HG02840 (cell line): ENCODE measurements around the gene STARD3.
A peak's percentile ranks its signal among the peaks of the same experiment; 100 is the strongest.
"Not testable (repeated sequence)": the region's sequence is repeated elsewhere in the genome, so short reads cannot be mapped to it uniquely, and the experiment has no call there.

ENCODE experiments used
- ATAC-seq: cut with Tn5 transposase; IDR thresholded peaks from one replicate; pipeline ENCODE4 v1.9.1; 2021; ENCODE audit warnings: mild to moderate bottlenecking, moderate library complexity, moderate number of reproducible peaks; ENCODE audit not compliant: unreplicated experiment, low FRiP score

STARD3 gene

DNA sequence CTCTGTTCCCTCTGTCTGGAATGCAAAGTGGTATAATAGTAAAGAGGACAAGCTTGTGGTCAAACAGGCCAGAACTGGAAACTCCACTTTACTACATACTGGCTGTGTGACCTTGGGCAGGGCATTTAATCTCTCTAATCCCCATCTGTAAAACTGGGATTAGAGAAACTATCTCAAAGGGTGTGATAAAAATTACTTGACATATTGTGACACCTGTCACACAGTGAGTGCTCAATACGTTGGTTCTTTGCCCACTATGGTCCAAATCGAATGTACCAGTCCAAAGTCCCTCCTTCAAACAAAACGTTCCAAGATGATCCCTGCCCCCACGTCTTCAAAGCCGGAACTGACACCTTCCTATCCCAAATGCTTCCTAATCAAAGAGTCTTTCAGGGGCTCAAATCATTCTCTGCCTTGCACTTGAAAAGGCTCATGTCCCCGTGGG is 50.2 kb downstream of the STARD3 start:
- ATAC-seq, result no peak

DNA sequence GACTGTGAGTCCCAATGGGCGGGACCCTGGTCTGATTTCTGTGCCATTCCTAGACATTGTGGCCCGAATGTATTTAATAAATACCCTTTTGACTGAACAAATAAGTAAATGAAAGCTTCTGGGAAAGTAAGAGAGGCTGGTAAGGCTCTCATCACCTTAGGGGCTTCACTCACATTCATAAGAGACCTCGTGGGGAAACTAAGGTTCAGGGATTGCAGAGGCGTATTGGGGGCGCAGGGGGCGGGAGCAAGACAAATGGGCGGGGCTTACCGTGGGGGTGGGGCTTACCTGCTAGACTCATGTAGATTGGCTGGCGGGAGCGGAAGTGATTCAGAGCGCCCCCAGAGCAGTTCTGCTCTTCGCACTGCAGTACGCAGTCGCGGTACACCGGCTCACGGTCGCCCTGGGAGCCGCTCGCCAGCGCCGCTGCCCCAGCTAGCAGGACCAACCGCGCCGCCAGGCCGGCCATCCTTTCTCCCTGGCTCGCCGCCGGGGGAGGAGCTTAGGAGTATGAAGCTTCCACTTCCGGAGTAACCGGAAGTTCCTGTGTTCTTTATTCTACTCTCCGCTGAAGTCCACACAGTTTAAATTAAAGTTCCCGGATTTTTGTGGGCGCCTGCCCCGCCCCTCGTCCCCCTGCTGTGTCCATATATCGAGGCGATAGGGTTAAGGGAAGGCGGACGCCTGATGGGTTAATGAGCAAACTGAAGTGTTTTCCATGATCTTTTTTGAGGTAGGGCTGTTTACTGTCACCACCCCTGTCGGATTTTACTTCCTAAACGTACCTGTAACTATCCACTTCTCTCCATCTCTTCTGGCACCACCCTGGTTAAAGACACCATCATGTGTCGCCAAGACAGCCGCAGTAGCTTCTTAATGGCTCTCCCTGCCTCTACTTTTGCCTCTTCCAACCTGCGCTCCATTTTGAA is 50.9 kb downstream of the STARD3 start, which contains the start of gene PGAP3:
Gene PGAP3 (minus strand): TSS at position 512 of the 929 bp plus-strand sequence. CDS start 43 bp downstream, at position 469.
- peak; percentile 86 for ATAC-seq

DNA sequence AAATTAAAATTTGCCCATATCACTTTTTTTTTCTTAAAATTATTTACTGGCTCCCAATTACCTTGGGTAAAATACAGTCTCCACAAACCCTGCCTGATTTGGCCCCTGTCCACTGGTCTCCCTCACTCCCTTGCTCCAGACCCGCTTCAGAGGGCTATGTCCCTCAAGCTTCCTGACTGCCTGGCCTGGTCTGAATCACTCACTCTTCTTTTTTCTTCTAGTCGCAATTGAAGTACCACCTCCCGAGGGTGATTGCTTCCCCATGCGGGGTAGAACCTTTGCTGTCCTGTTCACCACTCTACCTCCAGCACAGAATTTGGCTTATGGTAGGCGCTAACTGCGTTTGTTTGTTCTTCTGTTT is 51.5 kb downstream of the STARD3 start:
- no peak for ATAC-seq

- no peak for ATAC-seq
Observed at GRCh38 chr17:39688945-39689344, 52.0 kb downstream of the STARD3 start.

DNA sequence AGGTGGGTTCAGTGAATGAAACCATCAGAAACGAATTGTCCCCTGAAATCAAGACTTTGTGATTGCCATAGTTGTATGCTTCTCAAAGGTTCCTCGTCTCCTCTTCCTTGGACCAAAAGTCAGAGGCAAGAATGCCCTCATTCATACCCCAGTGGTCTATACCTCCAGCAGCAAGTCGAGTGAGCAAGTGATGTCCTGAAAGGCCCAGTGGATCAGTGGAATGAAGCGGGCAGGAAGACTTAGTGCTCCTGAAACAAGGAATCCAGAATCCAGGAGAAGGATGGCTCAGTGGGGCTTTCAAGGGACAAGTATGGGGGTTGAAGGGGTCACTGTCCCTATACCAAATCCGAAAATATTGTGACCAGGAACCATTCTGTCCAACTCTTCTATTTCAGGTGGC is 57.6 kb downstream of the STARD3 start:
- ATAC-seq, result no peak

GRCh38 chr17:39695089-39695474 is 58.1 kb downstream of the STARD3 start:
- ATAC-seq, result no peak

- ATAC-seq, result no peak
Observed at GRCh38 chr17:39696731-39697130, 59.8 kb downstream of the STARD3 start.

GRCh38 chr17:39697961-39698360 is 61.0 kb downstream of the STARD3 start:
- ATAC-seq, result no peak

- ATAC-seq, result not testable (repeated sequence)
Observed at GRCh38 chr17:39699157-39699817, 62.3 kb downstream of the STARD3 start.

DNA sequence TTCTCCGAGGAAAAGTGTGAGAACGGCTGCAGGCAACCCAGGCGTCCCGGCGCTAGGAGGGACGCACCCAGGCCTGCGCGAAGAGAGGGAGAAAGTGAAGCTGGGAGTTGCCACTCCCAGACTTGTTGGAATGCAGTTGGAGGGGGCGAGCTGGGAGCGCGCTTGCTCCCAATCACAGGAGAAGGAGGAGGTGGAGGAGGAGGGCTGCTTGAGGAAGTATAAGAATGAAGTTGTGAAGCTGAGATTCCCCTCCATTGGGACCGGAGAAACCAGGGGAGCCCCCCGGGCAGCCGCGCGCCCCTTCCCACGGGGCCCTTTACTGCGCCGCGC is 62.8 kb downstream of the STARD3 start, which contains the start of gene ERBB2:
Gene ERBB2 (plus strand): TSS at position 247 of the 330 bp plus-strand sequence. CDS start 175 bp downstream, outside the sequence.
- no peak for ATAC-seq

- no peak for ATAC-seq
Observed at GRCh38 chr17:39700148-39700987, 63.4 kb downstream of the STARD3 start.

- no peak for ATAC-seq
Observed at GRCh38 chr17:39701012-39701783, 64.3 kb downstream of the STARD3 start.

- no peak for ATAC-seq
Observed at GRCh38 chr17:39701784-39702422, 65.0 kb downstream of the STARD3 start.

GRCh38 chr17:39702901-39703893 is 66.3 kb downstream of the STARD3 start:
- ATAC-seq, result no peak

DNA sequence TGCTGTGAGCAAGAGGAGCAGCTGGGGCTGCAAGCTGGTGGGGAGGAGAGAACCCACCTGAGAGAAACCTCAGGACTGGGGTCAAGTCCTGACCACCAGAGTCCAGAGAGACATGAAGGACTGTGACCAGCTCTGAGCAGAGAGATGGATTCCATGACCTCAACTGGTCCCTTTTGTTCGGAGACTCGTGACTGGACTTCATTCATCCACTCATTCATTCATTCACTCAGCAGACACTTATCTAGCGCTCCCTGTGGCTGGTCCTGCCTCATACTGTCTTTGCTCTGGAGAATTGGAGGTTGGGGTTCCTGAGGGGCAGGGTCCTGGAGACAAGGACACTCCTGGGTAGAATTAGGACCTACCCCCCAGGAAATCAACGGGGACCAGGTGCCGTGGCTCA is 67.0 kb downstream of the STARD3 start:
- no peak for ATAC-seq

GRCh38 chr17:39704821-39705551 is 68.0 kb downstream of the STARD3 start:
- no peak for ATAC-seq

- ATAC-seq, result no peak
Observed at GRCh38 chr17:39705786-39706348, 68.9 kb downstream of the STARD3 start.
